HCT116 (cell line): ENCODE measurements around the gene MAP3K6.

Source experiments
- EZH2phosphoT487 ChIP-seq: fragments of 200-600 bp; IDR thresholded peaks from 2 replicates; pipeline ENCODE4 v1.6.1; 2018; ENCODE audit warnings: antibody characterized with exemption, borderline replicate concordance
- POLR2AphosphoS5 ChIP-seq: IDR thresholded peaks from 2 replicates; pipeline ENCODE4 v1.6.1; 2011; ENCODE audit warnings: mild to moderate bottlenecking, low read depth, low read length, moderate library complexity
- RAD21 ChIP-seq: IDR thresholded peaks from 2 replicates; pipeline ENCODE4 v1.6.1; 2012; ENCODE audit warnings: low read depth, mild to moderate bottlenecking
- SRF ChIP-seq: IDR thresholded peaks from 2 replicates; pipeline ENCODE4 v1.6.1; 2012; ENCODE audit warnings: low read depth
- YY1 ChIP-seq: IDR thresholded peaks from 2 replicates; pipeline ENCODE4 v1.6.1; 2011; ENCODE audit warnings: low read length, low read depth, moderate library complexity, mild to moderate bottlenecking; ENCODE audit not compliant: insufficient replicate concordance; ENCODE audit errors: extremely low read depth
- ZFX ChIP-seq: fragments of 450-650 bp; IDR thresholded peaks from 2 replicates; pipeline ENCODE4 v1.6.1; 2017
- TF ChIP-seq, protein P1 (sequence below), 3 experiments: fragments of 200-600 bp in 1 of 3; sonication (generic) in 1 of 3; IDR thresholded peaks in 2 of 3; conservative IDR thresholded peaks in 1 of 3; 2 replicates each; pipeline ENCODE4 v1.5.1; 2012 to 2017; ENCODE audit warnings: low read depth in 2 of 3, low read length in 2 of 3, antibody characterized with exemption in 1 of 3, borderline replicate concordance in 1 of 3, control low read depth in 1 of 3, mild to moderate bottlenecking in 1 of 3, mixed read lengths in 1 of 3, mixed run types in 1 of 3, moderate library complexity in 1 of 3; ENCODE audit not compliant: insufficient read depth in 1 of 3
- TF ChIP-seq, protein P2 (sequence below): IDR thresholded peaks from 2 replicates; pipeline ENCODE4 v1.6.1; 2012
- TF ChIP-seq, protein P3 (sequence below): IDR thresholded peaks from 2 replicates; pipeline ENCODE4 v1.6.1; 2012; ENCODE audit warnings: low read depth
- TF ChIP-seq, protein P4 (sequence below): IDR thresholded peaks from 2 replicates; pipeline ENCODE4 v1.6.1; 2012

DNA sequence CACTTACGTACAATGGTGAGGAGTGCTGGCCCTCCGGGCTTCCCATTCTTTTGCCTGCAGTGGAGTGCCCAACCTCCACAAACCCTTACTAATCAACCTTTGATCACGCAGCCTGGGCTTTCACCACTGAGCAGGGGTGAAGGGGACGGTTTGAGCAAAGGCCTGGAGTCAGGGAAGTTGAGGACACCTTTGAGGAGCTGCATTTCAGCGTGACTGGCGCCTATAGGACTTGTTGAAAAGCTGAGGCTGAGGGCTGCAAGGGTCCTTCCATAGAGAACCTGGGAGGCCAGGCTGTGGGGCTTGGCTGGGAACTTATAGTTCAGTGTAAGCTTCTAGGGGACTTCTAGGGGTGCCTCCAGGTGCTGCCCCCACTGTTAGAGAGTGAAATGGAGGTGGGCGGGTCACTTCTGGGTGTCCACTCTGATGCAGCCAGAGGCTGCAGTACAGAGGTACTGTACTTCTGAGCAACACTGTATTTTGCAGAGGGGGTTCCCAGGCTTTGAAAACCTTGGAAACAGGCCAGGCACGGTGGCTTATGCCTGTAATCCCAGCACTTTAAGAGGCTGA lies 15.1 kb downstream of the MAP3K6 start:
- TF ChIP-seq, protein P1, sequence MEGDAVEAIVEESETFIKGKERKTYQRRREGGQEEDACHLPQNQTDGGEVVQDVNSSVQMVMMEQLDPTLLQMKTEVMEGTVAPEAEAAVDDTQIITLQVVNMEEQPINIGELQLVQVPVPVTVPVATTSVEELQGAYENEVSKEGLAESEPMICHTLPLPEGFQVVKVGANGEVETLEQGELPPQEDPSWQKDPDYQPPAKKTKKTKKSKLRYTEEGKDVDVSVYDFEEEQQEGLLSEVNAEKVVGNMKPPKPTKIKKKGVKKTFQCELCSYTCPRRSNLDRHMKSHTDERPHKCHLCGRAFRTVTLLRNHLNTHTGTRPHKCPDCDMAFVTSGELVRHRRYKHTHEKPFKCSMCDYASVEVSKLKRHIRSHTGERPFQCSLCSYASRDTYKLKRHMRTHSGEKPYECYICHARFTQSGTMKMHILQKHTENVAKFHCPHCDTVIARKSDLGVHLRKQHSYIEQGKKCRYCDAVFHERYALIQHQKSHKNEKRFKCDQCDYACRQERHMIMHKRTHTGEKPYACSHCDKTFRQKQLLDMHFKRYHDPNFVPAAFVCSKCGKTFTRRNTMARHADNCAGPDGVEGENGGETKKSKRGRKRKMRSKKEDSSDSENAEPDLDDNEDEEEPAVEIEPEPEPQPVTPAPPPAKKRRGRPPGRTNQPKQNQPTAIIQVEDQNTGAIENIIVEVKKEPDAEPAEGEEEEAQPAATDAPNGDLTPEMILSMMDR (IDR thresholded peaks at IDR 0.05 in 2 of 3, conservative IDR thresholded peaks at IDR 0.05 in 1 of 3; ENCODE audit: borderline replicate concordance in 1 of 3, insufficient read depth in 1 of 3, low read depth in 2 of 3, low read length in 2 of 3), result no peak
- TF ChIP-seq, protein P2, sequence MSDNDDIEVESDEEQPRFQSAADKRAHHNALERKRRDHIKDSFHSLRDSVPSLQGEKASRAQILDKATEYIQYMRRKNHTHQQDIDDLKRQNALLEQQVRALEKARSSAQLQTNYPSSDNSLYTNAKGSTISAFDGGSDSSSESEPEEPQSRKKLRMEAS, result no peak
- TF ChIP-seq, protein P3, sequence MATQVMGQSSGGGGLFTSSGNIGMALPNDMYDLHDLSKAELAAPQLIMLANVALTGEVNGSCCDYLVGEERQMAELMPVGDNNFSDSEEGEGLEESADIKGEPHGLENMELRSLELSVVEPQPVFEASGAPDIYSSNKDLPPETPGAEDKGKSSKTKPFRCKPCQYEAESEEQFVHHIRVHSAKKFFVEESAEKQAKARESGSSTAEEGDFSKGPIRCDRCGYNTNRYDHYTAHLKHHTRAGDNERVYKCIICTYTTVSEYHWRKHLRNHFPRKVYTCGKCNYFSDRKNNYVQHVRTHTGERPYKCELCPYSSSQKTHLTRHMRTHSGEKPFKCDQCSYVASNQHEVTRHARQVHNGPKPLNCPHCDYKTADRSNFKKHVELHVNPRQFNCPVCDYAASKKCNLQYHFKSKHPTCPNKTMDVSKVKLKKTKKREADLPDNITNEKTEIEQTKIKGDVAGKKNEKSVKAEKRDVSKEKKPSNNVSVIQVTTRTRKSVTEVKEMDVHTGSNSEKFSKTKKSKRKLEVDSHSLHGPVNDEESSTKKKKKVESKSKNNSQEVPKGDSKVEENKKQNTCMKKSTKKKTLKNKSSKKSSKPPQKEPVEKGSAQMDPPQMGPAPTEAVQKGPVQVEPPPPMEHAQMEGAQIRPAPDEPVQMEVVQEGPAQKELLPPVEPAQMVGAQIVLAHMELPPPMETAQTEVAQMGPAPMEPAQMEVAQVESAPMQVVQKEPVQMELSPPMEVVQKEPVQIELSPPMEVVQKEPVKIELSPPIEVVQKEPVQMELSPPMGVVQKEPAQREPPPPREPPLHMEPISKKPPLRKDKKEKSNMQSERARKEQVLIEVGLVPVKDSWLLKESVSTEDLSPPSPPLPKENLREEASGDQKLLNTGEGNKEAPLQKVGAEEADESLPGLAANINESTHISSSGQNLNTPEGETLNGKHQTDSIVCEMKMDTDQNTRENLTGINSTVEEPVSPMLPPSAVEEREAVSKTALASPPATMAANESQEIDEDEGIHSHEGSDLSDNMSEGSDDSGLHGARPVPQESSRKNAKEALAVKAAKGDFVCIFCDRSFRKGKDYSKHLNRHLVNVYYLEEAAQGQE, result no peak
- no peak for TF ChIP-seq POLR2AphosphoS5
- TF ChIP-seq YY1, result no peak
- TF ChIP-seq, protein P4, sequence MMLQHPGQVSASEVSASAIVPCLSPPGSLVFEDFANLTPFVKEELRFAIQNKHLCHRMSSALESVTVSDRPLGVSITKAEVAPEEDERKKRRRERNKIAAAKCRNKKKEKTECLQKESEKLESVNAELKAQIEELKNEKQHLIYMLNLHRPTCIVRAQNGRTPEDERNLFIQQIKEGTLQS, result no peak
- no peak for TF ChIP-seq ZFX
- TF ChIP-seq RAD21, result no peak
- no peak for TF ChIP-seq SRF
- TF ChIP-seq EZH2phosphoT487, result no peak
